ENCODE results near the gene LIMS1. TPM values are rescaled to one million over a fixed set of nuclear protein-coding genes. Genes with fewer than 3 reads are reported as not detected.

LIMS1 gene
- total and polyA plus RNA-seq, 2 of the 13 experiments (the other 11 are each of a cell fraction or from before 2014, with no cell fraction given) = 38.3 to 49.6 TPM

- TF ChIP-seq, protein P1, sequence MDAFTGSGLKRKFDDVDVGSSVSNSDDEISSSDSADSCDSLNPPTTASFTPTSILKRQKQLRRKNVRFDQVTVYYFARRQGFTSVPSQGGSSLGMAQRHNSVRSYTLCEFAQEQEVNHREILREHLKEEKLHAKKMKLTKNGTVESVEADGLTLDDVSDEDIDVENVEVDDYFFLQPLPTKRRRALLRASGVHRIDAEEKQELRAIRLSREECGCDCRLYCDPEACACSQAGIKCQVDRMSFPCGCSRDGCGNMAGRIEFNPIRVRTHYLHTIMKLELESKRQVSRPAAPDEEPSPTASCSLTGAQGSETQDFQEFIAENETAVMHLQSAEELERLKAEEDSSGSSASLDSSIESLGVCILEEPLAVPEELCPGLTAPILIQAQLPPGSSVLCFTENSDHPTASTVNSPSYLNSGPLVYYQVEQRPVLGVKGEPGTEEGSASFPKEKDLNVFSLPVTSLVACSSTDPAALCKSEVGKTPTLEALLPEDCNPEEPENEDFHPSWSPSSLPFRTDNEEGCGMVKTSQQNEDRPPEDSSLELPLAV (CRISPR knock-in tag; conservative IDR thresholded peaks at IDR 0.05; ENCODE audit: low read depth) = peak; percentile 94
- TF ChIP-seq ZNF589 (CRISPR knock-in tag; conservative IDR thresholded peaks at IDR 0.05) (peak; percentile 89), PHF5A (CRISPR knock-in tag; IDR thresholded peaks at IDR 0.05; ENCODE audit: low read depth, unreplicated experiment) (peak; percentile 93), SNAPC2 (CRISPR knock-in tag; IDR thresholded peaks at IDR 0.05) (peak; percentile 92), SATB2 (CRISPR knock-in tag; IDR thresholded peaks at IDR 0.05) (peak; percentile 94; the same call in 1 of the 2 replicates), SAP130 (CRISPR knock-in tag; IDR thresholded peaks at IDR 0.05; ENCODE audit: low read depth) (peak; percentile 98), NR0B2 (CRISPR knock-in tag; IDR thresholded peaks at IDR 0.05) (peak; percentile 82), ZNF280D (CRISPR knock-in tag; IDR thresholded peaks at IDR 0.05) (peak; percentile 98), HINFP (CRISPR knock-in tag; IDR thresholded peaks at IDR 0.05; ENCODE audit: low read depth) (peak; percentile 95), GATAD2A (CRISPR knock-in tag; IDR thresholded peaks at IDR 0.05) (peak; percentile 97), NONO (IDR thresholded peaks at IDR 0.05) (no peak), NONO (CRISPR knock-in tag; conservative IDR thresholded peaks at IDR 0.05) (peak; percentile 99), ZNF333 (CRISPR knock-in tag; IDR thresholded peaks at IDR 0.05; ENCODE audit: borderline replicate concordance) (no peak), HDAC2 (CRISPR knock-in tag; IDR thresholded peaks at IDR 0.05) (peak; percentile 98), AGO2 (optimal IDR thresholded peaks at IDR 0.05; ENCODE audit: low read depth, low read length) (peak; percentile 43), FOSL2 (CRISPR knock-in tag; IDR thresholded peaks at IDR 0.05) (peak; percentile 83), ZNF572 (CRISPR knock-in tag; IDR thresholded peaks at IDR 0.05) (peak; percentile 96), HOXA7 (CRISPR knock-in tag; IDR thresholded peaks at IDR 0.05) (no peak), ZFP82 (CRISPR knock-in tag; IDR thresholded peaks at IDR 0.05; ENCODE audit: borderline replicate concordance) (peak; percentile 90; the same call in 1 of the 2 replicates), RAD51 (IDR thresholded peaks at IDR 0.05; ENCODE audit: borderline replicate concordance) (no peak), DNMT1 (CRISPR knock-in tag; IDR thresholded peaks at IDR 0.05) (peak; percentile 97)
- TF ChIP-seq, protein P2, sequence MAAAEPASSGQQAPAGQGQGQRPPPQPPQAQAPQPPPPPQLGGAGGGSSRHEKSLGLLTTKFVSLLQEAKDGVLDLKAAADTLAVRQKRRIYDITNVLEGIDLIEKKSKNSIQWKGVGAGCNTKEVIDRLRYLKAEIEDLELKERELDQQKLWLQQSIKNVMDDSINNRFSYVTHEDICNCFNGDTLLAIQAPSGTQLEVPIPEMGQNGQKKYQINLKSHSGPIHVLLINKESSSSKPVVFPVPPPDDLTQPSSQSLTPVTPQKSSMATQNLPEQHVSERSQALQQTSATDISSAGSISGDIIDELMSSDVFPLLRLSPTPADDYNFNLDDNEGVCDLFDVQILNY (CRISPR knock-in tag; conservative IDR thresholded peaks at IDR 0.05) = peak; percentile 60
These were observed 185.1 kb downstream of the LIMS1 start, which contains the start of gene RANBP2 (continued) for GRCh38 chr2:108719149-108720044.
